KMS-11 (cell line): ENCODE data around the gene SLC4A1.

Experiments used
- H2AFZ ChIP-seq: fragments of 200-600 bp; sonication (generic); 2 replicates; pipeline ENCODE4 v1.6.1; 2016; ENCODE audit warnings: antibody characterized with exemption, mixed run types, low read depth
- H3K27ac ChIP-seq: fragments of 200-600 bp; sonication (generic); 2 replicates; pipeline ENCODE4 v1.6.1; 2016; ENCODE audit warnings: mild to moderate bottlenecking, mixed run types
- H3K27me3 ChIP-seq: fragments of 200-600 bp; sonication (generic); 2 replicates; pipeline ENCODE4 v1.6.1; 2017; ENCODE audit warnings: mild to moderate bottlenecking, low read depth, mixed run types, moderate library complexity; ENCODE audit not compliant: insufficient read depth
- H3K36me3 ChIP-seq: fragments of 200-600 bp; sonication (generic); 2 replicates; pipeline ENCODE4 v1.6.1; 2017; ENCODE audit warnings: mild to moderate bottlenecking, mixed run types; ENCODE audit not compliant: insufficient read depth
- H3K4me1 ChIP-seq: fragments of 200-600 bp; sonication (generic); 2 replicates; pipeline ENCODE4 v1.6.1; 2016; ENCODE audit warnings: mild to moderate bottlenecking, low read depth, mixed run types; ENCODE audit not compliant: poor library complexity, severe bottlenecking
- H3K4me2 ChIP-seq: fragments of 200-600 bp; sonication (generic); 2 replicates; pipeline ENCODE4 v1.7.0; 2016; ENCODE audit warnings: mild to moderate bottlenecking, mixed run types
- H3K4me3 ChIP-seq: fragments of 200-600 bp; sonication (generic); IDR thresholded peaks from 2 replicates; pipeline ENCODE4 v1.6.1; 2017; ENCODE audit warnings: low read depth, low read length, mixed read lengths; ENCODE audit not compliant: insufficient read depth
- H3K79me2 ChIP-seq: fragments of 200-600 bp; sonication (generic); 2 replicates; pipeline ENCODE4 v1.6.1; 2016; ENCODE audit warnings: low read depth, mixed run types; ENCODE audit not compliant: insufficient read depth
- H3K9ac ChIP-seq: fragments of 200-600 bp; sonication (generic); 2 replicates; pipeline ENCODE4 v1.6.1; 2016; ENCODE audit warnings: mild to moderate bottlenecking, mixed run types
- H4K20me1 ChIP-seq: fragments of 200-600 bp; sonication (generic); 2 replicates; pipeline ENCODE4 v1.6.1; 2016; ENCODE audit warnings: mild to moderate bottlenecking, mixed run types; ENCODE audit not compliant: insufficient read depth
- TF ChIP-seq, protein P1 (sequence below): fragments of 200-600 bp; sonication (generic); conservative IDR thresholded peaks from 2 replicates; pipeline ENCODE4 v1.6.1; 2017; ENCODE audit warnings: low read depth, mild to moderate bottlenecking, antibody characterized with exemption, low read length, moderate library complexity, mixed read lengths

The SLC4A1 gene

GRCh38 chr17:44218344-44219107 is 49.4 kb downstream of the SLC4A1 start:
- peak overlapping the region; percentile 23; the same call in 1 of the 2 replicates for H2AFZ ChIP-seq
- peaks cover 48% of the 10 kb centered on the region for H3K79me2 ChIP-seq
- peaks cover 9% of the 10 kb centered on the region; the same call in 1 of the 2 replicates for H3K36me3 ChIP-seq
- peak overlapping the region; percentile 79 for H3K9ac ChIP-seq
- no peaks in the 10 kb centered on the region for H4K20me1 ChIP-seq
- peak overlapping the region; percentile 96 for H3K27ac ChIP-seq
- H3K4me3 ChIP-seq: peak overlapping the region; percentile 69
- TF ChIP-seq, protein P1, sequence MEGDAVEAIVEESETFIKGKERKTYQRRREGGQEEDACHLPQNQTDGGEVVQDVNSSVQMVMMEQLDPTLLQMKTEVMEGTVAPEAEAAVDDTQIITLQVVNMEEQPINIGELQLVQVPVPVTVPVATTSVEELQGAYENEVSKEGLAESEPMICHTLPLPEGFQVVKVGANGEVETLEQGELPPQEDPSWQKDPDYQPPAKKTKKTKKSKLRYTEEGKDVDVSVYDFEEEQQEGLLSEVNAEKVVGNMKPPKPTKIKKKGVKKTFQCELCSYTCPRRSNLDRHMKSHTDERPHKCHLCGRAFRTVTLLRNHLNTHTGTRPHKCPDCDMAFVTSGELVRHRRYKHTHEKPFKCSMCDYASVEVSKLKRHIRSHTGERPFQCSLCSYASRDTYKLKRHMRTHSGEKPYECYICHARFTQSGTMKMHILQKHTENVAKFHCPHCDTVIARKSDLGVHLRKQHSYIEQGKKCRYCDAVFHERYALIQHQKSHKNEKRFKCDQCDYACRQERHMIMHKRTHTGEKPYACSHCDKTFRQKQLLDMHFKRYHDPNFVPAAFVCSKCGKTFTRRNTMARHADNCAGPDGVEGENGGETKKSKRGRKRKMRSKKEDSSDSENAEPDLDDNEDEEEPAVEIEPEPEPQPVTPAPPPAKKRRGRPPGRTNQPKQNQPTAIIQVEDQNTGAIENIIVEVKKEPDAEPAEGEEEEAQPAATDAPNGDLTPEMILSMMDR: peak; percentile 77
- H3K27me3 ChIP-seq: no peaks in the 10 kb centered on the region
- H3K4me1 ChIP-seq: peaks cover 33% of the 10 kb centered on the region
- H3K4me2 ChIP-seq: peak overlapping the region; percentile 81; the same call in 1 of the 2 replicates

- Histone ChIP-seq H4K20me1 (no peaks in the 10 kb centered on the region), H3K36me3 (peaks cover 9% of the 10 kb centered on the region; the same call in 1 of the 2 replicates), H3K9ac (peak overlapping the region; percentile 79), H3K4me2 (peak overlapping the region; percentile 81), H3K4me1 (peaks cover 26% of the 10 kb centered on the region), H3K27me3 (no peaks in the 10 kb centered on the region), H3K4me3 (peak overlapping the region; percentile 69), H3K79me2 (peaks cover 48% of the 10 kb centered on the region), H2AFZ (peak overlapping the region; percentile 23; the same call in 1 of the 2 replicates), H3K27ac (peak overlapping the region; percentile 96)
- TF ChIP-seq, protein P1: no peak; the same call in 1 of the 2 replicates
Observed at GRCh38 chr17:44217738-44218343, 50.1 kb downstream of the SLC4A1 start.

GRCh38 chr17:44216694-44217093 is 51.2 kb downstream of the SLC4A1 start:
- peaks cover 9% of the 10 kb centered on the region; the same call in 1 of the 2 replicates for H3K36me3 ChIP-seq
- no peak overlapping the region for H2AFZ ChIP-seq
- H3K79me2 ChIP-seq: peaks cover 38% of the 10 kb centered on the region
- H3K4me2 ChIP-seq: peak overlapping the region; percentile 81
- peaks cover 17% of the 10 kb centered on the region for H3K4me1 ChIP-seq
- TF ChIP-seq, protein P1: no peak
- no peaks in the 10 kb centered on the region for H4K20me1 ChIP-seq
- no peaks in the 10 kb centered on the region for H3K27me3 ChIP-seq
- H3K27ac ChIP-seq: peak overlapping the region; percentile 96; the same call in 1 of the 2 replicates
- peak overlapping the region; percentile 79; the same call in 1 of the 2 replicates for H3K9ac ChIP-seq
- no peak overlapping the region for H3K4me3 ChIP-seq

GRCh38 chr17:44216173-44216572 is 51.8 kb downstream of the SLC4A1 start:
- Histone ChIP-seq H3K4me1 (peaks cover 17% of the 10 kb centered on the region), H3K36me3 (peaks cover 9% of the 10 kb centered on the region; the same call in 1 of the 2 replicates), H3K4me2 (peak overlapping the region; percentile 1; the same call in 1 of the 2 replicates), H3K79me2 (peaks cover 33% of the 10 kb centered on the region), H3K27ac (no peak overlapping the region; the same call in 1 of the 2 replicates), H2AFZ (no peak overlapping the region), H3K27me3 (no peaks in the 10 kb centered on the region), H4K20me1 (no peaks in the 10 kb centered on the region), H3K9ac (peak overlapping the region; percentile 79; the same call in 1 of the 2 replicates), H3K4me3 (no peak overlapping the region)
- TF ChIP-seq, protein P1: no peak
